H4 (cell line): Measurements from ENCODE around the gene ENTPD1. TPM values are rescaled to one million over a fixed set of nuclear protein-coding genes. Genes with fewer than 3 reads are reported as not detected.
A peak's percentile ranks its signal among the peaks of the same experiment; 100 is the strongest.
"Not testable (repeated sequence)": the region's sequence is repeated elsewhere in the genome, so short reads cannot be mapped to it uniquely, and the experiment has no call there.

ENCODE experiments used
- DNase-seq: peaks from one replicate; pipeline ENCODE4 v3.0.0-alpha.2; 2015; ENCODE audit warnings: low spot score
- total RNA-seq: library from RNA; depleted of rRNA; stranded (reverse); fragments of >200 nt; shearing (Covaris generic); gene quantifications from 2 replicates; pipeline ENCODE4 v1.2.3, GENCODE V29; 2014

The ENTPD1 gene
- total RNA-seq, 1 experiment from 2014 or later: 0.12 TPM

DNA sequence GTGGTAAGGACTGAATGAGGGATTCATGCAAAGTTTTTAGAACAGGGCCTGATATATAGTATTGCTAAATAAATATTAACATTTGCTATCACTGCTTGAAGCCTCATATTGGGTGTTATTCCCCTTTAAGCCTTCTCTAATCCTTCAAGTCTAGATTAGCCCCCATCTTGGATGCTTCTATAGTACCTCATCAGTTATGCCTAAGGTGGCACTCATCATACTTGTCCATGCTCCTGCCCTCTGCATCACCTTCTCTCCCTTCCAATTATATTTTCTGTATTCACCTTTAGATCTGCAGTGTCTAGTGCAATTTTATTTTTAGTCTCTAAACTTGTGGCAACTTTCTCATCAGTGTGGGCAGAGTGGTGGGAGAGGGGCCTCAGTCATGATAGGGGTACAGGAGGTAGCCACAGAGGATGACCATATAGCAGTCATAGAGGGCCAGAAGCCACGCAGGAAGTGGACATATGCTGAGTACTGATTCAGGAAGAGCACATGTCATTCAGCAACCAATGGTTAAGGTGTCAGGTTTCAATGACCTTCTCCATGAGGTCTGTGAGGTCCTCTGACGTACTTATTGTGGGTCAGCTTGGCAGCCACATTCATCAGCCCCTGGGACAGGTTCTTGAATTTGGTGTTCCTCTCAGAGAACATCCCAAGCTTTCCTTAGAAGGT lies 2.5 kb downstream of the ENTPD1 start:
- no peak for DNase-seq

DNA sequence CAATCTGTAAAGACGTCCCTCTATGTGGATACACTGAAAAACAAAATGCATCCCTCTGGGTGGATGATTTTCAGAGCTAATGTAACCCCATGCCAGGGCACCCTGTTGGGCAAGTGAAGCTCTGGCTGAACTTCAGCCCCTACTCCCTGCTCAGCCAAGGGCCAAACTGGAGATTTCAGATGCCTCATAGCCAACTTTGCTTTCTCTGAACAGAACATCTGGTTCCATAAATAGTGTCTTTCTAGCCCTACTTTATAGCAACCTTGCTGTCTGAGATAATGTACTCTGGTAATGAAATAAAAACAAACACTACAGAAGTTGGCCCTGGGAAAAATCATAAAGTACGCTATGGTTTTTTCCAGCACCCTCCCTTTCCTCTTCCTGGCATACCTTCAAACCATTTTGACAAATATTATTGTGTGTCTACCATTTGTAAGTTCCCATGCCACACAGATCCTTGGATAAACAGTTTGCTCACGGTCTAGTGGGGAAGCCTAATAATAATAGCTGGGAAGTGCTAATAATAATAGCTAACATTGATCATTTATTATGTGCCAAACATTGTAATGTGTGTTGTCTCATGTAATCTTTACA lies 3.4 kb downstream of the ENTPD1 start:
- DNase-seq: no peak

DNA sequence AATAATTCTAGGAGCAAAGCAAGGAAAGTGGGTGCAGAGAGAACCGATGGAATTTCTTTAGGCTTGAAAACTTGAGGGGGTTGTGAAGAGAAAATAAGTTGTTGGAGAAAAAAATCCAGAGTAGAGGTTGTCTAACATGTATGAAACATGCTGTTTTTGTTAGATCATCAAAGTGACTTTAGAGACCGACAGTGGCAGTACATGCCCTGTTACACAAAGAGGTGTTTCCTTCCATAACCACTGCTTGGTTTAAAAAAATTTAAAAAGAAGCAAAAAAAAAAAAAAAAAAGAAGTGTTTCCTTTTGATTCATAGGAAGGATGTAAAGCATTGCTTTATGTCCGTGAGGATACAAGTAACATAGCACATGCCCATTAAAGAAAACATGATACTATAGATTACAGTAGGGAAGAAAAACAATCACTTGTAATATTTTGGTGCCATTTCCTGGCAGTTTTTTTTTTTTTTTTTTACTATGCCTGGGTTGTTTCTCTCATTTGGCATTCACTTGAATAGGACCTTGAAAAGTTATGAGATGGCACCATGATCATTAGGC lies 6.1 kb downstream of the ENTPD1 start:
- DNase-seq: no peak

DNA sequence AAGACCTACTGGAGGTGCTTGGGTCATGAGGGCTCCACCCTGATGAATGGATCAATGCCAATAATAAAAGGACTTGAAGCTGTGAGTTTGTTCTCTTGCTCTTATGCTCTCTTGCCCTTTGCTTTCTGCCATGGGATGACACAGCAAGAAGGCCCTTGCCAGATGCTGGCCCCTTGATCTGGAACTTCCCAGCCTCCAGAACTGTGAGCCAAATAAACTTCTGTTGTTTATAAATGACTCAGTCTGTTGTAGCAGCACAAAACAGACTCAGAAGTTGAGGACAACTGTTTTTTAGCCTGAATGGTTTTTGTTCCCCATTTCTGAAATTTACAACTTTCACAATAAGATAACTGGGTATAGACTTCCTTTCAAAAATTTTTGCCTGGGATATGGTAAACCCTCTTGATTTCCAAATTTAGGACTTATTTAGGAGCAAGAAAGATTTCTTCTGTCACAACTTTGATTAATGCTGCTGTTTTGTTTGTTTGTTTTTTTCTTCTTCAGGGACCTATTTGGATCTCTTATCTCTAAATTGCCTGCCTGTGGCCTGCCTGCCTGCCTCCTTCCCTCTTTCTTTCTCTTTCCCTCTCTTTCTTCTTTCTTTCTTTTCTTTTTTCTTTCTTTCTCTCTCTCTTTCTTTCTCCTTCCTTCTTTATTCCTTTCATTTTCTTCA lies 12.1 kb downstream of the ENTPD1 start:
- DNase-seq: peak; percentile 62

DNA sequence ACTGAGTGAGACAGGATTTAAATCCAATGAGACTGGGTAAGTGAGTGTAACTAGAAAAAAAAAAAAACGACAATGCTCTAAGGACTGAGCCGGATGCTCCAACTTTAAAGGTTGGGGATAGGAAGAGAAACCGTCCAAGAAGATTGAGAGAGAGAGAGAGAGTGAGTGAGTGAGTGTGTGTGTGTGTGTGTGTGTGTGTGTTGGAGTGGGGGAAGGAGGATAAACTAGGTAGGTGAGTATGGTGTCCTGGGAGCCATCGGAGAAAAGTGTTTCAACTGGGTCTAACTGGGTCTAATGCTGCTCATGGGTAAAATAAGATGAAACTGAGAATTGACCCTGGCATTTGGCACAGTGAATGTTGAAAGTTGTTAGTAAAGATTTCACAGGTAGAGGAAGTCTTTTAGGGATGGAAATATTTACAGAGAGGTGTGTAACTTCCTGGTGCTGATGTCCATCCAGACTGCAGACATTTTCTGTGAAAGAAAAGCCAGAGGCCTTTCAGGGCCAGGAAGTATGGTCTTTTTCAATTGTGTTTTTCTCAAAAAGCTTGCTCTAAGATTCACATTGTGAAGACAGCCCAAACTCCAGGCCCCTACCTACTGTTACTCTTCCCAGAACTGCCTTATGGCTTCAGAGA lies 14.2 kb downstream of the ENTPD1 start:
- no peak for DNase-seq

DNA sequence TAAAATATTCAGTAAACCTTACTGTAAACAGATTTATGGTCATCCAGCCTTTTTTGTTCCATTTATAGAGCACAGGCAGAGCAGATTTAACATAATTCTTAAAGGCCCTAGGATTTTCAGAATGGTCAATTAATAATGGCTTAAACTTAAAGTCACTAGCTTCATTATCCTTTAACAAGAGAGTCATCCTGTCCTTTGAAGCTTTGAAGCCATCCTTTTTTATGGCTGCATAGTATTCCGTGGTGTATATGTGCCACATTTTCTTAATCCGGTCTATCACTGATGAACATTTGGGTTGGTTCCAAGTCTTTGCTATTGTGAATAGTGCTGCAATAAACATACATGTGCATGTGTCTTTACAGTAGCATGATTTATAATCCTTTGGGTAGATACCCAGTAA lies 17.5 kb downstream of the ENTPD1 start:
- not testable (repeated sequence) for DNase-seq

DNA sequence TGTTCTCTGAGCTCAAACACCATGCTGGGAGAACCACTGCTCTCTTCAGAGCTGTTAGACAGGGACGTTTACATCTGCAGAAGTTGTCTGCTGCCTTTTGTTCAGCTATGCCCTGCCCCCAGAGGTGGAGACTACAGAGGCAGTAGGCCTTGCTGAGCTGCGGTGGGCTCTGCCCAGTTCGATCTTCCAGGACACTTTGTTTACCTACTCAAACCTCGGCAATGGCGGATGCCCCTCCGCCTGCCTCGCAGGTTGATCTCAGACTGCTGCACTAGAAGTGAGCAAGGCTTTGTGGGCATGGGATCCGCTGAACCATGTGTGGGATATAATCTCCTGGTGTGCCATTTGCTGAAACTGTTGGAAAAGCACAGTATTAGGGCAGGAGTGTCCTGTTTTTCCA lies 21.7 kb downstream of the ENTPD1 start:
- not testable (repeated sequence) for DNase-seq

DNA sequence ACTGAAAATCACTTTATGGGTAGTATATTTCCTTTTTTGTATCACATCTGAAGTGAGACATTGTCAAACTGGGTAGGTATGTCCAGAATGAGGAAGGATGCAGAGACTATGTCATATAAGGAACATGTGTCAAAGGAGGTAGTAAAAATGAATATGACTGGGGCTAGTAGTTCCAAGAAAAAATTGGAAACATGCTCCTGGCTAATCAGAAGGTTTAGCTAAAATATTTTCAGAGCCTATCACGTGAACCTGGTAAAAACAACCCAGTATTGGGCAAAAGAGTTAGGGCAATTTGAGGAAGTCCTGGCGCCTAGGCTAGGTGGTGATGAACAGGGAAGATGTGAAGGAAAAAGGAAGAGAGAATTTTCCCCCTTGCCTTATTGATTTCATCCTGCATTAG lies 26.4 kb downstream of the ENTPD1 start:
- DNase-seq: no peak

DNA sequence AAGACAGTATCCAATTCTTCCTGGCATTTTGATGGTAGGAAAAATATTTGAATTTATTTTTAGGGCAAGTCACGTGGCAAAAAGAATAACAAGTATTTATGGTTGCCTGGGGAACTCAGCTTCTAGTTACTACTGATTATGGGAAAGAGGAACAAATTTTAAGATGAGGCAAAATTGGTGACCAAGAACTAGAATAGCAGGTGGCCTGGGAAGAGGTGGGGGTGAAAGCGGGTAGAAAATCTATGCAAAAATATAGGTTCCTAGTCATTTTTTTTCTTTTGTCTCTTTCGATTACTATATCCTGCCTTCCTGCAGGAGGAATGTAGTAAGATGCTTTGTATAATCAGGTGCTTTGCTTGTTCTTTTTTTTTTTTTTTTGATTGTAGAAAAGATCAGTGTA lies 27.8 kb downstream of the ENTPD1 start:
- DNase-seq: no peak

DNA sequence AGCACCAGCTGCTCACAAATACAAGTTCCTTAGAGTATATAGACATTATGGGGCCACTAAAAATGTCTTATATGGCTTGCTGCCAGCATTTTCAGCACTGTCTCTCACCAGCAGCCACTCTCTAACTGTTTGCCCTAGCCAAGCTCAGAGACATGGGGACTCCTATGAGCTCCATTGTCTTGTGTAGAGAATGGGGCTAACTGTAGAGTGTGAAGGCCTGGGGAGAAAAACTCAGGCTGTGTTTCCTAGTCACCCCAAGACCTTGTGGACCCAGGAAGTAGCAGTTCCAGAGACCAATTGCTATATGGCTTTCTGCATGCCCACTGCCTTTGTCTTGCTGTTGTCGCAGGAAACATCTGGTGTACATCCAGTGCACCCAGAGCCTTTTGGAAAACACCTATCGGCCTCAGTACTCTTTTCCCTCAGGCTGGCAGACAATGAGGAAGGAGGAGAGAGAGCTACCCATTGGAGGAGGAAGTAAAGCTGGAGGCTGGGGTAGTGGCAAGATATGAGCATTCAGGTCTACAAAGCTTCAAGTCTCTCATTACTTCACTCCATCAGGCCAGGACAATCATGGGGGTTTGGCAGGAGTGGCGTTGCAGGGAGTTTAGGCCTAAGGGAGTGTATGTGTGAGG lies 28.4 kb downstream of the ENTPD1 start:
- DNase-seq: no peak

DNA sequence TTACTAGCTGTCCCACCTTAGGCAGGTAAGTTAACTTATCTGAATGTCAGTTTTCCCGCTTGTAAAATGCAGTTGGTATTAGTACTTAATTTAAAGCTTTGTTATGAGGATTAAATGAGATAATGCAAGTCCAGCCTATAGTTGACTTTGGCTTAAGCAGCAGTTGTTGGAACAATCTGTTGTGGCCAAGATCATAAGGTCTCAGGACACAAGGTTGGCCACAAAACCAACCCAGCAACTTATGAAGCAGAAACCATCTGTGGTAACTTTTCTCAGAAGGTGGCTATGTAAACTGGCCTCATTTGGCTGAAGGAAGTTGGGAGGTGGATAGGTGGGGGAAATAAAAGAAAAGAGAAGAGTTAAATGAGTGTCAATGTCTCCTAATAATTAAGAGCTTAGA lies 29.4 kb downstream of the ENTPD1 start:
- no peak for DNase-seq

DNA sequence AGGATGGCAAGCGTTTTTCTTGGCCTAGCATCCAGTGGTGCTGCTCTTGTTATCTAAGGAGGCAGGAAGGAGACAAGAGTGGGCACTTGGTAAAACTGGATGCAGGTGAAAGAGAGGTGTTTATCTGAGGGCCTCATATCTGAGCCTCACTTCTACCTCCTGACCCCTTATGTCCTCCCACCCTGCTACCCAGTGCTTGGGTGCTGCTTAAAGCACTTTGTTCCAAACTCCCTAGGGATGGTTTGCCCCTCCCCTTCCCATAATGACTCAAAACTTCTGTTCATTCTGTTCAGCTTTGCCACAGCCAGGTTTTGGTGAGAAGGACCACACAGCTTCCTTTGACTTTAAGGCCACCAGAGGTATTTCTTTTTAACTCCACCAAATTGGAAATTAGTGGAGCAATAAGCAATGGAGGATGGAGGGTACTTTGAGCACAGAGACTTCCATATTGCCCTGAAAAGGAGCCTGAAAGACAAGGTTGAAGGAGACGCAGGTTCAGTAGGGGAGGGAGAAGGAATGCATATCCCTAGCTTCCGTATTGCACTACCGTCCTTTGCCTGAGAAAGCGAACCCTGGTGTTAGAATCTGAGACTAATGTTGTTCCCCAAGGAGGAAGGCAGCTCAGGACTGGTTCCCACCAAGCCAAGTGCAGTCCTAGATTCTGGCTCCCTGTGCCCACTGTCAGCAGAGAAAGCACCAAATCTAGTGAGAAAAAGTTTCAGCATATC lies 30.1 kb downstream of the ENTPD1 start:
- DNase-seq: no peak

DNA sequence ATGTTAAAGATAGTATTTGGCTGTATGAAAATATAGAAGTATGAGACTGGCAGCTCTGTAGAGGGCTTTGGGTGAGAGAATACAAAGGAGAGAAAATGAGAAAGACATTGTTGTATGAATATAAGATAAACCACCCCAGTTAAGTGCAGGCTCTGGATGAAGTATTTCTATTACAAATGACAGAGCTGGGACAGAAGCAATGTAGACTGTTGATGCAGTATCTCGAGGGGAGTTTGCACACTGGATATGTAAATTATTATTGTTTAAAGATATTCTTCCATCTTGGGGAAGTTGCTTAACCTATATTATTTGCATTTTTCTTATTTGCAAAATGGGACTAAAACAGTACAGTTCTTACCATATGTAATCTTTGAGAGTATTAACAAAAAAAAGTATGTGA lies 31.5 kb downstream of the ENTPD1 start:
- DNase-seq: no peak

DNA sequence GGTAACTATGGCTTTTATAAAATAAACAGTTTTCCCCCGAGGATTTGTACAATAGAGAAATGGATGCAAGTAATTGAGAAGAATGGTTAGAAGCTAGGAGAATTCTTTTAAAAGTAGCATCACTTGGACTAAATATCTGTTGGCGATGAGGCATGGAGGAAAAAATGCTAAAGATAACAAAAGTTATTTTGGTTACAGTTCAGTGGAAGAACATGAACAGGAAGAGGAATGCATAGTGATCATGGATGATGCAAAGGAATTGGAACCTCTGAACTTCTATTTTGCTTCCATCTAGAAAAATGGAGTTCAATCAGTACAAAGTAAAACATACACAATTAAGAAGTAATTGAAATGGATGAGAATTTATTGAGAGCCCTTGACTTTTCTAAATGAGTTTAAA lies 32.9 kb downstream of the ENTPD1 start:
- no peak for DNase-seq

DNA sequence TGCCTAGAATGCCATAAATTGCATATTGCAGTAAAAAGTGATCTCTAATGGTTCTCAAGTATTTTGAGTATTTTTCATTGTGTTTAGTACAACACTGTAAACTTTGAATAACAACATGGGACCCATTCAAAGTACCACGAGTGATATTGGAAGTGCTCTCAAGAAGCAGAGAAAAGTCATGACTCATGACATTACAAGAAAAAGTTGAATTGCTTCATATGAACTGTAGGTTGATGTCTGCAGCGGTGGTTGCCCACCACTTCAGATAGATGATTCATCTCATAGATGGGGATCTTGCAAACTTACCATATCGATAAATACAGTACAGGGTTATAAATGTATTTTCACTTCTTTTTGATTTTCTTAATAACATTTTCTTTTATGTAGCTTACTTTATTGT lies 33.9 kb downstream of the ENTPD1 start:
- DNase-seq: no peak

DNA sequence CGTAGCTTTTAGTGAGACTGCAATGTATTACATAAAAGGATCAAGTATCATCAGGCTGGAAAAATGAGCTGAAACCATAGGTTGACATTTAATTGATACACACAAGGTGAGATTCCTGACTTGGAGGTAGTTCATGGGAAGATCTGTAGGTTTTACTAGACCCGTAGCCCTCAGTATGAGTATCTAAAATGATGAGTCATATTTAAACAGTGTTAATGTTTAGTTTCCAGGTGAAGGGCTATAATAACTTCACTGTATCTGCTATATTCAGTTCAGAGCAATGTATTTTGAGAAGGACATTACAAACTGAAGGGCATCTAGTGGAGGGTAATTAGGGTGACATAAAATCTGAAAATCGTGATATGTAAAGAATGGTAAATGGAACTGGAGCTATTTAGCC lies 35.0 kb downstream of the ENTPD1 start:
- no peak for DNase-seq

DNA sequence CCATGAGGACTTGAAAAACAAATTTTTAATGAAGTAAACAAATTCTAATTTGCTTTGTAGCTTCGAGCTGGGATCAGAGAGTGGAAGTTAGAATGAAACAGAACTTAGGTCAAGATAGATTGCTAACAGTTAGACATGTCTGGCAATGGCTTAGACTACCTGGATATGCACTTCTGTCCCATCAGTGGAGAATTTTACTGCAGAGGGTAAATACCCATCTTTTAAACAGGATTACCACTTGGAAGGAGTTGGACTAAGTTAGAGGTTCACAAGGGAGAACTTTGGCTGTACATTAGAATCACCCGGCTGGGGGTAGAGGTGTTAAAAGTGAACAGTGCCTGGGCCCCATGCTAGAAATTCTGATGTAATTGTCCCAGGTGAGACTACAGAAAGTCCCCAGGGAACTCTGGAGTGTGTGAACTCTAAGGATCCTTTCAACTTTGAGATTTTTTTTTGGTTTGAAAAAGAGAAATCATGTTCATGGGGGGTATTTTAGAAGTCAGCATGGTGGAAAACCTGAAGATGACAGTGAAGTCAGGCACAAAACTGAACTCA lies 35.5 kb downstream of the ENTPD1 start:
- DNase-seq: no peak

DNA sequence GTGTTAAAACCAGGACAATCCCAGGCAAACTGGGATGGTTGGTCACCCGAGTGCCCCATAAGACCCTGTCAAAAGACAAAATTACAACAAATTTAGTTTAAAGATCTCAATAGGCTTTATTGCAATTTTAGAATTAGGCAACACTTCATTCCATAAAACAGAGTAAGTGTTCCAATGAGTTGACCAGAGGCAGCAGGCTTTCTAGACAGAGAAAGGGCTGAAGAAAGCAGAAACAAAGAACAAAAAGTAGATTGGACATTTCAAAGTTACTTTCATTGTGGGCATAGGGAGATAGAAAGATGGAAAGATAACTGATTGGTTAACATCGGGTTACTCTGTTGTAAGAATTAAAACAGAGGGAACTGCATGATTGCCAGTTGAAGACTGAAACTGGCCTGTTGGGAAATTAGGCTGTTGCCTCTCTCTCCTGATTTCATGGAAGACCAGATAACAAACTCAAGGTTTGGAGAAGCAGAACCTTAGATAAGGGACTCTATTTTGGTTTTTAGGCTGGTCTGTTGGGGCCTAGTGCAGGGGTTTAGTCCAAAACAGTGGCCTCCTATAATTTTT lies 36.3 kb downstream of the ENTPD1 start:
- DNase-seq: no peak

DNA sequence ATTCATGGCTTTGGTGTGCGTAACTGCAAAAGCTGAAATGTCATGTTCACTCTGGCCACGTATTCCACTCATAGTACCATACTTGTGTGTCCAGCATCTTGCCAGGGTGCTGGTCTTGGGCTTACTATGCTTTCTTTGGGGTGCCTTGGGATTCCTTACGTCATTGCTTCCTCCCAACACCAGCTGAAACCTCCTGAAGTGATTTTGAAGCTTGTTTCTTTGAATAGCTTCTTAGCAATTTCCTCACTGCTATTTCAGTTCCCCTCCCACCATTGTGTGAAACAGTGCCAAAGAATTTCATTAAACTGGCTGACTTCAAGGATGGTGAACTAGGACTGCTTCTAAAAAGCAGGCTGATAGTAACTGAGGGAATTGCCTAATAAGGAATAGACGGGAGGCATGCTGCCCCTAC lies 36.9 kb downstream of the ENTPD1 start:
- no peak for DNase-seq

DNA sequence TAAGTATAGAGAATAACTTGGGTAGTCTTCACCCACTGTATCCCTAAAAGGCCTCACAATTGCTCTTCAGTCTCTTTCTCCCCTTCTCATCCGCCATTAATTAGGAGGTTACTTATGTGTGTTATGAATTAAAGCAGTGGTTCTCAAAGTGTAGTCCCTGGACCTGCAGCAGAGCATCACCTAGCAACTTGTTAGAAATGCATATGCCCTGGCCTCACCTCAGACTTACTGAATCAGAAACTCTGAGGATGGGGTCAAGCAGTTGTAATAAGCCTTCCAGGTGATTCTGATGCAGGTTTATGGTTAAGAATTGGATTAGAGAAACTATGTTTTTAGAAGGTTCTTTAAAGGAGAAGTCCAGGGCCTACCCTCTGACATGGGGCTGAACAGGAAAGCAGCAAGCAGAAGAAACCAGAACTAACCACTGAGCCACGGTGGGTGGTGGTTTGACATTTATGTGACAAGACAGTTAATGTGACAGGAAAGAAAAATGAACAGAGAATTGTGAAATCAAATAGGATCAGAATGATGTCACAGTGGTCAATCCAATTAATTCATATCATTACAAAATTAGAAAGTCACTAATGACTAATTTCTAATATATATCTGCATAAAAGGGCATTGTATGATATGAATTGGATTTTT lies 37.6 kb downstream of the ENTPD1 start:
- DNase-seq: no peak
